DND-41 (cell line): Measurements from ENCODE around the gene FRYL.

Experiments used
- ATAC-seq: fragments of 200-7000 bp; cut with Tn5 transposase; 3 replicates; pipeline ENCODE4 v1.9.1; 2021; ENCODE audit warnings: low read depth; ENCODE audit not compliant: insufficient read depth
- DNase-seq: peaks from one replicate; pipeline ENCODE4 v3.0.0-alpha.2; 2020
- H2AFZ ChIP-seq: 2 replicates; pipeline ENCODE4 v1.6.0; 2012; ENCODE audit warnings: low read depth, low read length
- H3K27ac ChIP-seq: 2 replicates; pipeline ENCODE4 v1.5.1; 2012; ENCODE audit warnings: low read length, inconsistent platforms
- H3K27me3 ChIP-seq: fragments of 200-600 bp; sonication (generic); 2 replicates; pipeline ENCODE4 v1.6.0; 2012; ENCODE audit warnings: low read length, mild to moderate bottlenecking, inconsistent platforms; ENCODE audit not compliant: insufficient read depth, poor library complexity
- H3K36me3 ChIP-seq: 2 replicates; pipeline ENCODE4 v1.5.1; 2012; ENCODE audit warnings: low read length, inconsistent platforms; ENCODE audit not compliant: insufficient read depth
- H3K4me1 ChIP-seq: 2 replicates; pipeline ENCODE4 v1.5.1; 2012; ENCODE audit warnings: mild to moderate bottlenecking, low read length; ENCODE audit not compliant: insufficient read depth
- H3K4me2 ChIP-seq: 2 replicates; pipeline ENCODE4 v1.6.0; 2012; ENCODE audit warnings: mild to moderate bottlenecking, moderate library complexity, low read length, inconsistent platforms; ENCODE audit not compliant: insufficient read depth
- H3K4me3 ChIP-seq, 2 experiments: fragments of 200-600 bp in 1 of 2; shearing (Covaris generic) in 1 of 2; 2 replicates each; pipeline ENCODE4 v1.5.1; 2012 to 2016; ENCODE audit warnings: inconsistent platforms in 2 of 2, low read length in 2 of 2, mild to moderate bottlenecking in 2 of 2, low read depth in 1 of 2, moderate library complexity in 1 of 2
- H3K79me2 ChIP-seq: 2 replicates; pipeline ENCODE4 v1.6.0; 2012; ENCODE audit warnings: low read length, inconsistent platforms; ENCODE audit not compliant: insufficient read depth
- H3K9ac ChIP-seq: 2 replicates; pipeline ENCODE4 v1.6.0; 2012; ENCODE audit warnings: low read depth, mild to moderate bottlenecking, inconsistent platforms, low read length, moderate library complexity
- H3K9me3 ChIP-seq: 2 replicates; pipeline ENCODE4 v1.5.1; 2012; ENCODE audit warnings: low read length, moderate library complexity, mild to moderate bottlenecking, inconsistent platforms; ENCODE audit not compliant: insufficient read depth, severe bottlenecking
- H4K20me1 ChIP-seq: 2 replicates; pipeline ENCODE4 v1.6.0; 2012; ENCODE audit warnings: low read length; ENCODE audit not compliant: insufficient read depth
- CTCF ChIP-seq: IDR thresholded peaks from 2 replicates; pipeline ENCODE4 v1.5.1; 2012; ENCODE audit warnings: borderline replicate concordance, low read length, moderate library complexity, mild to moderate bottlenecking; ENCODE audit not compliant: poor library complexity, severe bottlenecking; ENCODE audit errors: extremely low read depth
- EZH2 ChIP-seq: IDR thresholded peaks from 3 replicates; pipeline ENCODE4 v1.6.1; 2012; ENCODE audit warnings: borderline replicate concordance, low read depth, mild to moderate bottlenecking, moderate library complexity, low read length, inconsistent platforms; ENCODE audit not compliant: severe bottlenecking

Gene FRYL

DNA sequence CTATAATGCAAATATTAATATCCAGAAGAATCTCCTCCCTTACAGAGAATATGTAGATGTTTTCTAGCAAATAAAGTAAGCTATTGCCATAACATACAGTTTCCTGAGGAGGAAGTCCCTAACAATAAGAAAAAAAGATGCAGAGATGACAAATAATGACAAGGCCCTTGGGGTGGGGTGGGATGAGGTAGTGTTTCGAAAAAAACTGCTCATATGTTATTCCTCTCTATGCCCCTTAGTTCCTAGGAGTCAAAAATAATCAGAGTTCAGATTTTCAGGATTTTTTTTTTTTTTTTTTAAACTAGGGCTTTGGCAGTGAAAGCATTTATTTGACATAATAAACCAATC lies 191.0 kb downstream of the FRYL start:
- ATAC-seq: no peak
- no peak overlapping the region for H3K4me3 ChIP-seq
- no peaks in the 10 kb centered on the region for H3K79me2 ChIP-seq
- H3K27me3 ChIP-seq: no peaks in the 10 kb centered on the region
- no peaks in the 10 kb centered on the region for H4K20me1 ChIP-seq
- no peak overlapping the region for H3K9ac ChIP-seq
- H3K27ac ChIP-seq: no peak overlapping the region
- no peak for DNase-seq
- H3K4me1 ChIP-seq: no peaks in the 10 kb centered on the region
- peaks cover 64% of the 10 kb centered on the region for H3K36me3 ChIP-seq
- no peak overlapping the region for H3K4me2 ChIP-seq
- H2AFZ ChIP-seq: no peak overlapping the region
- TF ChIP-seq CTCF (no peak), EZH2 (no peak)
- no peaks in the 10 kb centered on the region for H3K9me3 ChIP-seq

DNA sequence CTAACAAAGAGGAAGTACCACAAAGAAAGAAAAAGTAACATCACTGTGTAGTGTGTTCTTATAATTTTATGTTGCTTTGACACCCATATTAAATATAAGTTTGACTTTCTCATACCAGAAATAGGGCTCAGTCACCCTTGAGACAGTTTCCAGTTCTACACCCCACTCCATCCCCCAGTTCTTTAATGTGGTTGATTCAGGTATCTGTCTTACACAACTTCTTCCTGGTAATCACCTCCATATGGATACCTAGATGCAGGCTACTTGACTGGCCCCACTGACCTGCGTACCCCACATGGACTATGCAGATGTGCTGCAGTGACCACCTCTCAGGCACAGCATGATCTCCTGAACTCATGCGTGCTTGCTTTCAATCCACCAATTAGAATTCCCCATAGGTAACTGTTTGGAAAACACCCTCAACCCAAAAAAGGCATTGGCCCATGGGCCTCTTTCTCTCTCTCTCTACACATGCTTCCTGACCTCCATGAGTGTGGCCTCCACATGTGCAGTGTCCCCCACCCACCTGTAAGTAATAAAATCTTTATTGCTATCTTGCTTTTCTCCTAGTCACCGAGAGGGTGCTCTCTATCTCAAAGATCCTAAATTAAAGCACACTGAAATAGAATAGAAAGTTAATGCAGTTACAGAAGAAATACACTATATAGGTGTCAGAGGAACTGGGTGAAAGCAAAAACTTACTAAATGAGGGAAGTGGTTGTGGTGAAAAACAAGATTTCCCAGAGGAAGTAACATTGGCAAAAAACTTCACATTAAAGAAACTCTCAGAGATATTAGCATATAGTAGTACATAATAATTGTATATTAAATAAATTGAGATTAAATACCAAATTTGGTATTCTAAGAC lies 191.6 kb downstream of the FRYL start:
- ATAC-seq (no peak), DNase-seq (no peak)
- no peak overlapping the region for H3K4me2 ChIP-seq
- no peak overlapping the region for H3K4me3 ChIP-seq
- H2AFZ ChIP-seq: no peak overlapping the region
- H3K36me3 ChIP-seq: peaks cover 62% of the 10 kb centered on the region
- H4K20me1 ChIP-seq: no peaks in the 10 kb centered on the region
- no peak overlapping the region for H3K9ac ChIP-seq
- H3K79me2 ChIP-seq: no peaks in the 10 kb centered on the region
- no peaks in the 10 kb centered on the region for H3K27me3 ChIP-seq
- no peaks in the 10 kb centered on the region for H3K9me3 ChIP-seq
- TF ChIP-seq EZH2 (no peak), CTCF (no peak)
- no peak overlapping the region for H3K27ac ChIP-seq
- H3K4me1 ChIP-seq: no peaks in the 10 kb centered on the region

GRCh38 chr4:48585401-48585800 lies 194.7 kb downstream of the FRYL start:
- Histone ChIP-seq H3K27ac (no peak overlapping the region), H3K9me3 (no peaks in the 10 kb centered on the region), H3K4me2 (no peak overlapping the region), H3K4me3 (no peak overlapping the region), H3K4me1 (no peaks in the 10 kb centered on the region), H3K27me3 (no peaks in the 10 kb centered on the region), H3K9ac (no peak overlapping the region), H3K79me2 (no peaks in the 10 kb centered on the region), H3K36me3 (peaks cover 78% of the 10 kb centered on the region), H2AFZ (no peak overlapping the region), H4K20me1 (no peaks in the 10 kb centered on the region)
- ATAC-seq: no peak
- DNase-seq: no peak
- no peak for TF ChIP-seq CTCF
- TF ChIP-seq EZH2: no peak
